Measurements from ENCODE around the gene TMEM169. TPM values are rescaled to one million over a fixed set of nuclear protein-coding genes. Genes with fewer than 3 reads are reported as not detected.

The TMEM169 gene
- total RNA-seq, 4 donors from 2014 or later = 0.30 to 0.85 (median 0.72) TPM; not detected in 1

GRCh38 chr2:216104691-216105090 is 23.0 kb downstream of the TMEM169 start:
- no peak for DNase-seq (ENCODE audit: low spot score in 2 of 2)
- no peaks in the 10 kb centered on the region for H3K27me3 ChIP-seq
- H3K36me3 ChIP-seq = no peaks in the 10 kb centered on the region
- no peak overlapping the region for H3K4me3 ChIP-seq
- H3K9me3 ChIP-seq = no peaks in the 10 kb centered on the region
- H3K4me1 ChIP-seq = peaks cover 8% of the 10 kb centered on the region
- H3K27ac ChIP-seq = no peak overlapping the region
- WGBS = 88% methylated on average over 3 of the region's 3 CpGs
- TF ChIP-seq POLR2AphosphoS5 (IDR thresholded peaks at IDR 0.05) = no peak
- TF ChIP-seq EP300 (IDR thresholded peaks at IDR 0.05) = no peak
- no peak for TF ChIP-seq CTCF (IDR thresholded peaks at IDR 0.05)
- no peak for TF ChIP-seq POLR2A (IDR thresholded peaks at IDR 0.05)

- DNase-seq (ENCODE audit: low spot score in 2 of 2) = no peak
- Histone ChIP-seq H3K9me3 (no peaks in the 10 kb centered on the region), H3K4me1 (peaks cover 32% of the 10 kb centered on the region), H3K27me3 (no peaks in the 10 kb centered on the region), H3K4me3 (no peak overlapping the region), H3K36me3 (peaks cover 12% of the 10 kb centered on the region), H3K27ac (no peak overlapping the region)
- 73% methylated on average over 8 of the region's 8 CpGs for WGBS
- TF ChIP-seq EP300 (IDR thresholded peaks at IDR 0.05) = no peak
These were observed 25.6 kb downstream of the TMEM169 start for GRCh38 chr2:216107320-216107719.

- 31% methylated on average over 13 of the region's 13 CpGs for WGBS
- Histone ChIP-seq H3K36me3 (peaks cover 17% of the 10 kb centered on the region), H3K27ac (no peak overlapping the region), H3K9me3 (no peaks in the 10 kb centered on the region), H3K27me3 (no peaks in the 10 kb centered on the region), H3K4me1 (peaks cover 36% of the 10 kb centered on the region), H3K4me3 (no peak overlapping the region)
- no peak for DNase-seq (ENCODE audit: low spot score in 2 of 2)
- TF ChIP-seq POLR2A (IDR thresholded peaks at IDR 0.05) (no peak), POLR2AphosphoS5 (IDR thresholded peaks at IDR 0.05) (no peak), CTCF (IDR thresholded peaks at IDR 0.05) (no peak), EP300 (IDR thresholded peaks at IDR 0.05) (no peak)
These were observed 26.0 kb downstream of the TMEM169 start for GRCh38 chr2:216107760-216108159.

- H3K36me3 ChIP-seq = peaks cover 23% of the 10 kb centered on the region
- TF ChIP-seq POLR2A (IDR thresholded peaks at IDR 0.05) (no peak), EP300 (IDR thresholded peaks at IDR 0.05) (no peak), POLR2AphosphoS5 (IDR thresholded peaks at IDR 0.05) (no peak), CTCF (IDR thresholded peaks at IDR 0.05) (no peak)
- no peak for DNase-seq (ENCODE audit: low spot score in 2 of 2)
- no peaks in the 10 kb centered on the region for H3K27me3 ChIP-seq
- H3K4me1 ChIP-seq = peaks cover 36% of the 10 kb centered on the region
- 39% methylated on average over 6 of the region's 6 CpGs for WGBS
- H3K27ac ChIP-seq = peak overlapping the region; percentile 12
- peak overlapping the region; percentile 92 for H3K4me3 ChIP-seq
- H3K9me3 ChIP-seq = no peaks in the 10 kb centered on the region
These were observed 26.7 kb downstream of the TMEM169 start for GRCh38 chr2:216108310-216108966.

- Histone ChIP-seq H3K27me3 (no peaks in the 10 kb centered on the region), H3K36me3 (peaks cover 26% of the 10 kb centered on the region), H3K9me3 (no peaks in the 10 kb centered on the region), H3K4me3 (peak within 1 kb of the TSS; percentile 92), H3K4me1 (peaks cover 39% of the 10 kb centered on the region), H3K27ac (peak within 1 kb of the TSS; percentile 94)
- WGBS = 0% methylated on average over 46 of the region's 57 CpGs
- DNase-seq (ENCODE audit: low spot score in 2 of 2) = peak; percentile 98
- peak; percentile 29 to 79 for TF ChIP-seq POLR2A (IDR thresholded peaks at IDR 0.05)
- TF ChIP-seq EP300 (IDR thresholded peaks at IDR 0.05) = no peak
- TF ChIP-seq CTCF (IDR thresholded peaks at IDR 0.05) = no peak
- TF ChIP-seq POLR2AphosphoS5 (IDR thresholded peaks at IDR 0.05) = peak; percentile 78 to 92 (median 92)
These were observed 27.5 kb downstream of the TMEM169 start, which contains the start of gene XRCC5 for GRCh38 chr2:216108967-216109921. TSS of gene XRCC5 (plus strand) at chr2:216109348. CDS start at chr2:216109437, 89 bp downstream.
